Measurements from ENCODE around the gene LYZL6.

Gene LYZL6

DNA sequence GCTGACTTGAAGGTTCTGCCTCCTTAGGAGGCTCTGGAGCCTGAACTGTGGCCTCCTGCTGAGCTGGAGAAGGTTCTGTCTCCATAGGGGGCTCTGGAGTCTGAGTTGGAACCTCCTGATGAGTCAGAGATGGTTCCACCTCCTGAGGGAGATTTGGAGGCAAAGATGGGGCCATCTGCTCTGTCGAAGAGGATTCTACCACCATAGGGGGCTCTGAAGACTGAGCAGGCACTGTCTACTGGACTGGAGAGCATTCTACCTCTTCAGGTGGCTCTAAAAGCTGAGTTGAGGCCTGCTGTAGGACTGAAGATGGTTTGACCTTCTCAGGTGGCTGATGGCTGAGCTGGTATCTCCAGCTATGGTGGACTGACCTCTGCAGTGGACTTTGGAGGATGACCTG is 29.2 kb downstream of the LYZL6 start:
- Histone ChIP-seq H3K36me3 (ENCODE audit: control insufficient read depth in 1 of 2, insufficient read depth in 2 of 2, low read length in 2 of 2) (peaks cover 0 to 1% of the 10 kb centered on the region in 2 experiments), H2BK12ac (ENCODE audit: low read length) (no peak overlapping the region), H4K12ac (ENCODE audit: low read depth, low read length) (no peak overlapping the region), H4K8ac (ENCODE audit: low read depth, low read length) (no peak overlapping the region), H2BK120ac (ENCODE audit: insufficient read depth, low read length, poor library complexity) (no peak overlapping the region), H2BK5ac (ENCODE audit: low read depth, low read length, poor library complexity) (no peak overlapping the region), H3K23ac (ENCODE audit: low read length) (no peak overlapping the region), H3K79me2 (ENCODE audit: control insufficient read depth, insufficient read depth, low read length, poor library complexity) (no peaks in the 10 kb centered on the region), H3K27ac (ENCODE audit: low read depth, low read length) (no peak overlapping the region), H2AK5ac (ENCODE audit: low read length) (no peak overlapping the region), H3K27me3 (ENCODE audit: insufficient read depth, low read length) (no peaks in the 10 kb centered on the region), H3K4me2 (ENCODE audit: low read length) (no peak overlapping the region), H3K9ac (ENCODE audit: low read length) (no peak overlapping the region), H3K18ac (ENCODE audit: low read length) (no peak overlapping the region), H3K9me3 (ENCODE audit: insufficient read depth, low read depth, low read length) (peaks cover 7% of the 10 kb centered on the region), H3K14ac (ENCODE audit: low read length) (no peak overlapping the region), H3K79me1 (ENCODE audit: low read length) (no peaks in the 10 kb centered on the region), H2AFZ (ENCODE audit: insufficient read depth, low read length, poor library complexity) (no peak overlapping the region), H4K91ac (ENCODE audit: low read depth, low read length) (no peak overlapping the region), H3K4ac (ENCODE audit: low read depth, low read length) (no peak overlapping the region), H3K4me3 (ENCODE audit: low read depth, low read length) (no peak overlapping the region), H3K4me1 (ENCODE audit: control insufficient read depth in 1 of 2, insufficient read depth in 2 of 2, low read length in 2 of 2) (no peaks in the 10 kb centered on the region)
- no CpG with 5 or more reads among the region's 1 CpG for WGBS (ENCODE audit: extremely low coverage, insufficient coverage, insufficient read length)
- DNase-seq = no peak

DNA sequence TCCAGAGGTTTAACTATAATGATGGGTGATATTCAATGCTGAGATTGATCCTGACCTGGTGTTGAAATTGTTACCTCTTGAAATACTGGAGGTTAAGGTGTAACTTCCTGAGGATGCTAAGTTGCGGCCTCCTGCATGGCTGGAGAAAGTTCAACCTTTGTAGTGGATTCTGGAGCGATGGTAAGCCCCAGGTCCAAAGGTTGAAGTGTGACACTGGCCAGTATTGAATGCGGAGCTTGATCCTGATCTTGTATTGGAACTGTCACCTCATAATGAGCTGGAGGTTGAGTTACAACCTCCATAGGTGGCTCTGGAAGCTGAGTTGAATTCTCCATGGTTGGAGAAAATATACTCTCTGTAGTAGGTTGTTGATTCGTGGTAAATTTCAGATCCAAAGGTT is 29.9 kb downstream of the LYZL6 start:
- no peak overlapping the region for H3K4me3 ChIP-seq (ENCODE audit: low read depth, low read length)
- no peaks in the 10 kb centered on the region for H3K4me1 ChIP-seq (ENCODE audit: control insufficient read depth in 1 of 2, insufficient read depth in 2 of 2, low read length in 2 of 2)
- H2AK5ac ChIP-seq (ENCODE audit: low read length) = no peak overlapping the region
- H3K27ac ChIP-seq (ENCODE audit: low read depth, low read length) = no peak overlapping the region
- H2BK12ac ChIP-seq (ENCODE audit: low read length) = no peak overlapping the region
- no peak overlapping the region for H3K18ac ChIP-seq (ENCODE audit: low read length)
- no peaks in the 10 kb centered on the region for H3K27me3 ChIP-seq (ENCODE audit: insufficient read depth, low read length)
- H4K12ac ChIP-seq (ENCODE audit: low read depth, low read length) = no peak overlapping the region
- no peak overlapping the region for H3K4me2 ChIP-seq (ENCODE audit: low read length)
- H3K79me2 ChIP-seq (ENCODE audit: control insufficient read depth, insufficient read depth, low read length, poor library complexity) = no peaks in the 10 kb centered on the region
- H3K79me1 ChIP-seq (ENCODE audit: low read length) = no peaks in the 10 kb centered on the region
- no peak overlapping the region for H4K91ac ChIP-seq (ENCODE audit: low read depth, low read length)
- no peak overlapping the region for H2BK120ac ChIP-seq (ENCODE audit: insufficient read depth, low read length, poor library complexity)
- H3K9me3 ChIP-seq (ENCODE audit: insufficient read depth, low read depth, low read length) = peaks cover 7% of the 10 kb centered on the region
- no peak overlapping the region for H2BK5ac ChIP-seq (ENCODE audit: low read depth, low read length, poor library complexity)
- no peak overlapping the region for H3K23ac ChIP-seq (ENCODE audit: low read length)
- H3K36me3 ChIP-seq (ENCODE audit: control insufficient read depth in 1 of 2, insufficient read depth in 2 of 2, low read length in 2 of 2) = peaks cover 0 to 1% of the 10 kb centered on the region in 2 experiments
- no CpG with 5 or more reads among the region's 4 CpGs for WGBS (ENCODE audit: extremely low coverage, insufficient coverage, insufficient read length)
- no peak overlapping the region for H3K14ac ChIP-seq (ENCODE audit: low read length)
- no peak overlapping the region for H4K8ac ChIP-seq (ENCODE audit: low read depth, low read length)
- H3K4ac ChIP-seq (ENCODE audit: low read depth, low read length) = no peak overlapping the region
- H3K9ac ChIP-seq (ENCODE audit: low read length) = no peak overlapping the region
- no peak overlapping the region for H2AFZ ChIP-seq (ENCODE audit: insufficient read depth, low read length, poor library complexity)
- no peak for DNase-seq

DNA sequence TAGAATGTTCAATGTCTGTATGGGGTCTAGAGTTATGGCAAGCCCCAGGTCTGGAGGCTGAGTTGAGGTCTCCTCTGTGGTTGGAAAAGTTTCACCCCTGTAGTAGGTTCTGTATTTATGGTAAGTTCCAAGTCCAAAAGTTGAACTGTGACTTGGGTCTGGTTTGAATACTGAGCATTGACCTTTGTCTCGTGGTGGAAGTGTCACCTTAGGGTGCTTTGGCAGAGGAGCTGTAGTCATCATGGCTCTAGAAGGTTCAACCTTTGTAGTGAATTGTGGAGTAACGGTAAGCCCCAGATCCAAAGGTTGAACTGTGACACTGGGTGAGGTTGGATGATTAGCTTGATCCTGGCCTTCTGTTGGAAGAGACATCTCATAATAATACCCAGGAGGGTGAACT is 30.6 kb downstream of the LYZL6 start:
- WGBS (ENCODE audit: extremely low coverage, insufficient coverage, insufficient read length) = no CpG with 5 or more reads among the region's 2 CpGs
- Histone ChIP-seq H4K91ac (ENCODE audit: low read depth, low read length) (no peak overlapping the region), H3K18ac (ENCODE audit: low read length) (no peak overlapping the region), H3K27me3 (ENCODE audit: insufficient read depth, low read length) (no peaks in the 10 kb centered on the region), H3K23ac (ENCODE audit: low read length) (no peak overlapping the region), H3K9me3 (ENCODE audit: insufficient read depth, low read depth, low read length) (peaks cover 7% of the 10 kb centered on the region), H2BK120ac (ENCODE audit: insufficient read depth, low read length, poor library complexity) (no peak overlapping the region), H3K79me2 (ENCODE audit: control insufficient read depth, insufficient read depth, low read length, poor library complexity) (no peaks in the 10 kb centered on the region), H2BK12ac (ENCODE audit: low read length) (no peak overlapping the region), H3K4me2 (ENCODE audit: low read length) (no peak overlapping the region), H4K12ac (ENCODE audit: low read depth, low read length) (no peak overlapping the region), H3K27ac (ENCODE audit: low read depth, low read length) (no peak overlapping the region), H3K79me1 (ENCODE audit: low read length) (no peaks in the 10 kb centered on the region), H3K4ac (ENCODE audit: low read depth, low read length) (no peak overlapping the region), H3K4me3 (ENCODE audit: low read depth, low read length) (no peak overlapping the region), H3K4me1 (ENCODE audit: control insufficient read depth in 1 of 2, insufficient read depth in 2 of 2, low read length in 2 of 2) (no peaks in the 10 kb centered on the region), H2AFZ (ENCODE audit: insufficient read depth, low read length, poor library complexity) (no peak overlapping the region), H3K14ac (ENCODE audit: low read length) (no peak overlapping the region), H4K8ac (ENCODE audit: low read depth, low read length) (no peak overlapping the region), H2BK5ac (ENCODE audit: low read depth, low read length, poor library complexity) (no peak overlapping the region), H2AK5ac (ENCODE audit: low read length) (no peak overlapping the region), H3K36me3 (ENCODE audit: control insufficient read depth in 1 of 2, insufficient read depth in 2 of 2, low read length in 2 of 2) (no peaks in the 10 kb centered on the region), H3K9ac (ENCODE audit: low read length) (no peak overlapping the region)
- DNase-seq = no peak

DNA sequence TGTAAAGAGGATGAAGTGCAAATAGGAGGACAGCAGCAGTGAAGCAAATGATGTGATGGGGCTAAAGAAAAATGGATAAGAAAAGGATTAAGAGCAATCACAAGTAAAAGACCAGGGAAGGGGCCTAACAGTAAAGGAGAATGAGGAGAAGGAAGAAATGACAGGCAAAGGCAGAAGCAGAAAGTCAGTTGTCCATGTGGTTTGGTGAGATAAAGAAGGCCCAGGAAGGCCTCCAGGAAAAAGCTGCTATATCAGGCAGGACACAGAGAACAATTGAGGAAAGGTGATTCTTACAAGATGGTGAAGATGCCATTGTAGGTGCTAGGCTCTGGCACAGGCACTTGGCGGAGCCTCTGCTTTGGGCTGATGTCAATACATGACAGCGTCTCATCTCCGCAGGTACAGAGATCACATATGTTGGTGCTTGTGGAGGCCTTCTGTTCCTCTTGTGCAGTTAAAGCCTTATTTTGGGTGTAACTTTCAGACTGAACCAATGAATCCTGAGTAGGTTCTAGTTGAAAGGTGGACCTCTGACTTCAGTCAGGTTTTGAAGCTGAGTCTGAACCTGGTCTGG is 31.1 kb downstream of the LYZL6 start:
- no CpG with 5 or more reads among the region's 3 CpGs for WGBS (ENCODE audit: extremely low coverage, insufficient coverage, insufficient read length)
- Histone ChIP-seq H4K12ac (ENCODE audit: low read depth, low read length) (no peak overlapping the region), H4K8ac (ENCODE audit: low read depth, low read length) (no peak overlapping the region)

More for the DNA sequence above, 31.1 kb downstream of the LYZL6 start:
- Histone ChIP-seq H2AK5ac (ENCODE audit: low read length) (no peak overlapping the region), H3K9me3 (ENCODE audit: insufficient read depth, low read depth, low read length) (peaks cover 7% of the 10 kb centered on the region), H2AFZ (ENCODE audit: insufficient read depth, low read length, poor library complexity) (no peak overlapping the region), H3K23ac (ENCODE audit: low read length) (no peak overlapping the region), H3K18ac (ENCODE audit: low read length) (no peak overlapping the region), H3K4ac (ENCODE audit: low read depth, low read length) (no peak overlapping the region), H3K4me1 (ENCODE audit: control insufficient read depth in 1 of 2, insufficient read depth in 2 of 2, low read length in 2 of 2) (no peaks in the 10 kb centered on the region), H3K27ac (ENCODE audit: low read depth, low read length) (no peak overlapping the region), H3K4me2 (ENCODE audit: low read length) (no peak overlapping the region), H2BK12ac (ENCODE audit: low read length) (no peak overlapping the region), H3K36me3 (ENCODE audit: control insufficient read depth in 1 of 2, insufficient read depth in 2 of 2, low read length in 2 of 2) (no peaks in the 10 kb centered on the region), H3K4me3 (ENCODE audit: low read depth, low read length) (no peak overlapping the region), H2BK120ac (ENCODE audit: insufficient read depth, low read length, poor library complexity) (no peak overlapping the region), H3K27me3 (ENCODE audit: insufficient read depth, low read length) (no peaks in the 10 kb centered on the region), H2BK5ac (ENCODE audit: low read depth, low read length, poor library complexity) (no peak overlapping the region), H4K91ac (ENCODE audit: low read depth, low read length) (no peak overlapping the region), H3K79me1 (ENCODE audit: low read length) (no peaks in the 10 kb centered on the region), H3K14ac (ENCODE audit: low read length) (no peak overlapping the region), H3K79me2 (ENCODE audit: control insufficient read depth, insufficient read depth, low read length, poor library complexity) (no peaks in the 10 kb centered on the region), H3K9ac (ENCODE audit: low read length) (no peak overlapping the region)
- DNase-seq = no peak

Measured in trophoblast cell (in vitro differentiated cells and primary cell).